ENCODE measurements around the gene CAV2.

DNA sequence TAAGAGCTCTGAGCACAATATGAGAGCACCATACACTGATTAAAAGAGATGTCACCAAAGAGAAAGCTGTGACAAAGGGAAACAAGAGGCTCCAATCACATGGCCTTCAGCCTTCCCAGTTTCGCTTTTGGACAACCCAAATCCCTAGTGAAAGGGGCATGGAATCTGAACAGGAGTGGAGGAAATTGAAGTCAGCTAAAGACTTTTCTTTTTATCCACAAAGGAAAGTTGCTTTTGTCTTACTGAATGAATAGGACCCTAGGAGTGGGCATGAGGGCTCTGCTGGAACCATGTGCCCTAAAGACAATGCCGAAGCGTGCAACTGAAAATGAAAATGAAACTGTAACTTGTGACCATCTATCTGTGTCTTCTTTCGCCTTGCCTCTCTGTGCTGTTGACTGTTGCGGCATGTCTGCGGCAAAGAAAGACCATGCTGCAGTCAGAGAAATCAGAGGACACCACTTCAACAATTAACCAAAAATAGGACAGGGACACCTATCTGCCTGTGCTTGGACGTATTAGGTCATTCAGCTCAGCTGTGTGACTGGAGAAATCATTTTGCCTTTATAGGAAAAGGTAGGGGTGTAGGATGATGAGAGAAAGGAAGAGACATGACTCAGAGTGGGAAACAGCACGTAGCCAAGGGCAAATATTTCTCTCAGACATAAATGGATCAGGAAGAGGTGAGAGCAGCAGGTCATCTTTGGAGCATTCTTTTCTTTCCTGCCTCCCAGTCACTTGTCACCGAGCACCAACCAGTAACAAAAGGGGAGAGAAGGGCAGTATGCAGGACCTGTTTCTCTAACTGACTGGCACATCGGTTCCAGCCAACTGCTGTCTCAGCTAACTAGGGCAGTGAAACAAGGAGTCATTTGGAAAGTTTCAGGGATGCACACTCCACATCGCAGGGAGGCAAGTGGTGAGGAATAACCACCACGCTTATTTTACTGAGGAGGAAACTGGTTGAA lies 12.3 kb downstream of the CAV2 start:
- TF ChIP-seq, protein P1, sequence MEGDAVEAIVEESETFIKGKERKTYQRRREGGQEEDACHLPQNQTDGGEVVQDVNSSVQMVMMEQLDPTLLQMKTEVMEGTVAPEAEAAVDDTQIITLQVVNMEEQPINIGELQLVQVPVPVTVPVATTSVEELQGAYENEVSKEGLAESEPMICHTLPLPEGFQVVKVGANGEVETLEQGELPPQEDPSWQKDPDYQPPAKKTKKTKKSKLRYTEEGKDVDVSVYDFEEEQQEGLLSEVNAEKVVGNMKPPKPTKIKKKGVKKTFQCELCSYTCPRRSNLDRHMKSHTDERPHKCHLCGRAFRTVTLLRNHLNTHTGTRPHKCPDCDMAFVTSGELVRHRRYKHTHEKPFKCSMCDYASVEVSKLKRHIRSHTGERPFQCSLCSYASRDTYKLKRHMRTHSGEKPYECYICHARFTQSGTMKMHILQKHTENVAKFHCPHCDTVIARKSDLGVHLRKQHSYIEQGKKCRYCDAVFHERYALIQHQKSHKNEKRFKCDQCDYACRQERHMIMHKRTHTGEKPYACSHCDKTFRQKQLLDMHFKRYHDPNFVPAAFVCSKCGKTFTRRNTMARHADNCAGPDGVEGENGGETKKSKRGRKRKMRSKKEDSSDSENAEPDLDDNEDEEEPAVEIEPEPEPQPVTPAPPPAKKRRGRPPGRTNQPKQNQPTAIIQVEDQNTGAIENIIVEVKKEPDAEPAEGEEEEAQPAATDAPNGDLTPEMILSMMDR (IDR thresholded peaks at IDR 0.05), result no peak
- TF ChIP-seq POLR2A (IDR thresholded peaks at IDR 0.05) (no peak), EP300 (IDR thresholded peaks at IDR 0.05) (no peak)

Data from gastroesophageal sphincter (tissue), 3 donors.